ENCODE results near the gene RBPJ. TPM values are rescaled to one million over a fixed set of nuclear protein-coding genes. Genes with fewer than 3 reads are reported as not detected.

The RBPJ gene
- total and polyA plus RNA-seq, 2 experiments from 2014 or later = 50.3 to 80.3 TPM

GRCh38 chr4:26410385-26411293 is 89.8 kb downstream of the RBPJ start:
- no peaks in the 10 kb centered on the region for H3K9me3 ChIP-seq (ENCODE audit: low read depth)
- DNase-seq (ENCODE audit: low read depth in 1 of 2, low spot score in 1 of 2) = peak; percentile 59 to 73

GRCh38 chr4:26412381-26413372 is 91.9 kb downstream of the RBPJ start:
- peak overlapping the region; percentile 16 for H3K27ac ChIP-seq
- H3K4me3 ChIP-seq = no peak overlapping the region

More at GRCh38 chr4:26410385-26411293, 89.8 kb downstream of the RBPJ start:
- Histone ChIP-seq H3K4me1 (ENCODE audit: low read depth) (no peaks in the 10 kb centered on the region), H3K27ac (no peak overlapping the region), H3K4me3 (no peak overlapping the region), H3K27me3 (no peaks in the 10 kb centered on the region), H3K36me3 (peaks cover 19% of the 10 kb centered on the region)
- TF ChIP-seq CTCF (IDR thresholded peaks at IDR 0.05; ENCODE audit: low read depth, low read length) = peak; percentile 47

GRCh38 chr4:26413582-26413981 is 92.8 kb downstream of the RBPJ start:
- Histone ChIP-seq H3K9me3 (ENCODE audit: low read depth) (no peaks in the 10 kb centered on the region), H3K36me3 (peaks cover 15% of the 10 kb centered on the region), H3K27ac (no peak overlapping the region), H3K4me1 (ENCODE audit: low read depth) (no peaks in the 10 kb centered on the region), H3K27me3 (no peaks in the 10 kb centered on the region), H3K4me3 (no peak overlapping the region)
- TF ChIP-seq CTCF (IDR thresholded peaks at IDR 0.05; ENCODE audit: low read depth, low read length) = no peak
- DNase-seq (ENCODE audit: low read depth in 1 of 2, low spot score in 1 of 2) = no peak

More at GRCh38 chr4:26412381-26413372, 91.9 kb downstream of the RBPJ start:
- Histone ChIP-seq H3K36me3 (peaks cover 15% of the 10 kb centered on the region), H3K27me3 (no peaks in the 10 kb centered on the region), H3K9me3 (ENCODE audit: low read depth) (no peaks in the 10 kb centered on the region), H3K4me1 (ENCODE audit: low read depth) (no peaks in the 10 kb centered on the region)
- DNase-seq (ENCODE audit: low read depth in 1 of 2, low spot score in 1 of 2) = peak in 1 of 2 donors; percentile 48
- TF ChIP-seq CTCF (IDR thresholded peaks at IDR 0.05; ENCODE audit: low read depth, low read length) = no peak

- TF ChIP-seq CTCF (IDR thresholded peaks at IDR 0.05; ENCODE audit: low read depth, low read length) = no peak
- peaks cover 15% of the 10 kb centered on the region for H3K36me3 ChIP-seq
- no peaks in the 10 kb centered on the region for H3K4me1 ChIP-seq (ENCODE audit: low read depth)
- no peak overlapping the region for H3K27ac ChIP-seq
- no peak overlapping the region for H3K4me3 ChIP-seq
- no peaks in the 10 kb centered on the region for H3K9me3 ChIP-seq (ENCODE audit: low read depth)
- DNase-seq (ENCODE audit: low read depth in 1 of 2, low spot score in 1 of 2) = no peak
- H3K27me3 ChIP-seq = no peaks in the 10 kb centered on the region
Measured at GRCh38 chr4:26418107-26418506, 97.3 kb downstream of the RBPJ start.

- Histone ChIP-seq H3K4me1 (ENCODE audit: low read depth) (no peaks in the 10 kb centered on the region), H3K27ac (no peak overlapping the region), H3K4me3 (no peak overlapping the region), H3K36me3 (peaks cover 19% of the 10 kb centered on the region), H3K9me3 (ENCODE audit: low read depth) (no peaks in the 10 kb centered on the region), H3K27me3 (no peaks in the 10 kb centered on the region)
- no peak for DNase-seq (ENCODE audit: low read depth in 1 of 2, low spot score in 1 of 2)
- TF ChIP-seq CTCF (IDR thresholded peaks at IDR 0.05; ENCODE audit: low read depth, low read length) = no peak
Measured at GRCh38 chr4:26418850-26419249, 98.0 kb downstream of the RBPJ start.

All from cardiac muscle cell (in vitro differentiated cells and primary cell).